ENCODE results near the gene CD4.

The CD4 gene

GRCh38 chr12:6775185-6776174 is 13.8 kb upstream of the CD4 start:
- Histone ChIP-seq H3K9me3 (ENCODE audit: control insufficient read depth, insufficient read depth, low read depth, low read length) (no peaks in the 10 kb centered on the region), H3K4me1 (ENCODE audit: control insufficient read depth, insufficient read depth, low read length) (peaks cover 7% of the 10 kb centered on the region), H3K4me3 (ENCODE audit: low read depth, low read length) (no peak overlapping the region), H3K27ac (ENCODE audit: extremely low read depth, low read depth, low read length) (no peak overlapping the region), H3K36me3 (ENCODE audit: control insufficient read depth in 2 of 2, insufficient read depth in 1 of 2, low read length in 2 of 2) (peaks cover 3 to 13% of the 10 kb centered on the region in 2 experiments; a peak in 2 of 3 replicates)
- CTCF ChIA-PET, result interaction anchor here (0.6 to 6.3 kb wide), 5 partner anchors 9 to 39 kb away, joined by 3 to 93 read pairs (median 3); partner anchors contain the start of gene MLF2
- TF ChIP-seq ZNF10 (tag by site-specific recombination; IDR thresholded peaks at IDR 0.05), result 0 out of 2 replicates have a peak, but pooled peaks have one; percentile 17
- TF ChIP-seq GLIS2 (tag by site-specific recombination; IDR thresholded peaks at IDR 0.05), result no peak
- TF ChIP-seq ZBTB17 (tag by site-specific recombination; IDR thresholded peaks at IDR 0.05), result 0 out of 2 replicates have a peak, but pooled peaks have one; percentile 24
- POLR2A ChIA-PET, result interaction anchor here (2.0 kb wide), 1 partner anchor 23 kb away, joined by 7 read pairs; the partner anchor contains the start of gene MLF2

- no peaks in the 10 kb centered on the region for H3K36me3 ChIP-seq (ENCODE audit: control insufficient read depth in 2 of 2, insufficient read depth in 1 of 2, low read length in 2 of 2)
- TF ChIP-seq ZBTB48 (tag by site-specific recombination; IDR thresholded peaks at IDR 0.05), result no peak
- no peak for TF ChIP-seq ZNF544 (tag by site-specific recombination; IDR thresholded peaks at IDR 0.05)
- TF ChIP-seq ZBTB26 (tag by site-specific recombination; optimal IDR thresholded peaks at IDR 0.05), result no peak
- no peak for TF ChIP-seq ZNF398 (tag by site-specific recombination; IDR thresholded peaks at IDR 0.05)
- no peak for TF ChIP-seq ZNF169 (tag by site-specific recombination; IDR thresholded peaks at IDR 0.05)
- no peak for TF ChIP-seq PRDM10 (tag by site-specific recombination; IDR thresholded peaks at IDR 0.05)
- no peak for TF ChIP-seq ZBTB7A (tag by site-specific recombination; IDR thresholded peaks at IDR 0.05; ENCODE audit: low read depth)
- no peak for TF ChIP-seq ZNF140 (tag by site-specific recombination; IDR thresholded peaks at IDR 0.05)
- TF ChIP-seq ZNF26 (tag by site-specific recombination; IDR thresholded peaks at IDR 0.05), result no peak
- TF ChIP-seq ZNF302 (tag by site-specific recombination; IDR thresholded peaks at IDR 0.05; ENCODE audit: low read depth), result no peak
- no peak for TF ChIP-seq ZNF426 (tag by site-specific recombination; IDR thresholded peaks at IDR 0.05)
- no peak for TF ChIP-seq HOXC10 (CRISPR knock-in tag; IDR thresholded peaks at IDR 0.05)
- TF ChIP-seq TRIM28 (IDR thresholded peaks at IDR 0.05; ENCODE audit: borderline replicate concordance, low read length), result no peak
- no peak for TF ChIP-seq ZBTB8A (tag by site-specific recombination; IDR thresholded peaks at IDR 0.05)
- no peak for TF ChIP-seq ZNF701 (tag by site-specific recombination; IDR thresholded peaks at IDR 0.05)
- no peak for TF ChIP-seq ZNF530 (tag by site-specific recombination; IDR thresholded peaks at IDR 0.05; ENCODE audit: low read depth)
- TF ChIP-seq SETDB1 (IDR thresholded peaks at IDR 0.05; ENCODE audit: insufficient read length, low read length), result no peak
- TF ChIP-seq HOXA7 (CRISPR knock-in tag; IDR thresholded peaks at IDR 0.05; ENCODE audit: borderline replicate concordance), result no peak
- no peak for TF ChIP-seq ZNF677 (tag by site-specific recombination; IDR thresholded peaks at IDR 0.05)
- no peak for TF ChIP-seq ZBTB21 (tag by site-specific recombination; IDR thresholded peaks at IDR 0.05)
Observed at GRCh38 chr12:6777386-6777785, 11.9 kb upstream of the CD4 start.

More at GRCh38 chr12:6777386-6777785, 11.9 kb upstream of the CD4 start:
- Histone ChIP-seq H3K4me3 (ENCODE audit: low read depth, low read length) (no peak overlapping the region), H3K27ac (ENCODE audit: extremely low read depth, low read depth, low read length) (no peak overlapping the region), H3K9me3 (ENCODE audit: control insufficient read depth, insufficient read depth, low read depth, low read length) (no peaks in the 10 kb centered on the region), H3K4me1 (ENCODE audit: control insufficient read depth, insufficient read depth, low read length) (peaks cover 7% of the 10 kb centered on the region)
- ChIA-PET CTCF (interaction anchor here (0.5 to 7.6 kb wide), 7 partner anchors 10 to 321 kb away, joined by 3 to 93 read pairs (median 4); partner anchors contain the start of genes MLF2 and PTMS), POLR2A (interaction anchor here (0.5 to 3.0 kb wide), 4 partner anchors 11 to 61 kb away, joined by 3 to 24 read pairs (median 13); partner anchors contain the start of genes MLF2 and PTMS)
